ENCODE results near the gene ADGB.

GRCh38 chr6:146595972-146596731 lies 2.6 kb upstream of the ADGB start:
- TF ChIP-seq CTCF (IDR thresholded peaks at IDR 0.05), result no peak
- TF ChIP-seq EP300 (IDR thresholded peaks at IDR 0.05), result no peak
- TF ChIP-seq POLR2A (IDR thresholded peaks at IDR 0.05), result no peak
- TF ChIP-seq POLR2AphosphoS5 (IDR thresholded peaks at IDR 0.05), result no peak
